NCI-H526 treated with DMSO at 0.1 percent for 48 hours (cell line): Measurements from ENCODE around the gene UTP3.
A peak's percentile ranks its signal among the peaks of the same experiment; 100 is the strongest.
"Not testable (repeated sequence)": the region's sequence is repeated elsewhere in the genome, so short reads cannot be mapped to it uniquely, and the experiment has no call there.

Experiments
- DNase-seq: peaks from one replicate; lab custom pipeline; 2025; lab: John Stamatoyannopoulos, UW

Gene UTP3, protein sequence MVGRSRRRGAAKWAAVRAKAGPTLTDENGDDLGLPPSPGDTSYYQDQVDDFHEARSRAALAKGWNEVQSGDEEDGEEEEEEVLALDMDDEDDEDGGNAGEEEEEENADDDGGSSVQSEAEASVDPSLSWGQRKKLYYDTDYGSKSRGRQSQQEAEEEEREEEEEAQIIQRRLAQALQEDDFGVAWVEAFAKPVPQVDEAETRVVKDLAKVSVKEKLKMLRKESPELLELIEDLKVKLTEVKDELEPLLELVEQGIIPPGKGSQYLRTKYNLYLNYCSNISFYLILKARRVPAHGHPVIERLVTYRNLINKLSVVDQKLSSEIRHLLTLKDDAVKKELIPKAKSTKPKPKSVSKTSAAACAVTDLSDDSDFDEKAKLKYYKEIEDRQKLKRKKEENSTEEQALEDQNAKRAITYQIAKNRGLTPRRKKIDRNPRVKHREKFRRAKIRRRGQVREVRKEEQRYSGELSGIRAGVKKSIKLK

GRCh38 chr4:70687821-70688794 lies at the start of gene UTP3:
TSS of gene UTP3 (plus strand) at chr4:70688532. CDS start at chr4:70688678, 146 bp downstream.
- peak; percentile 98 for DNase-seq

GRCh38 chr4:70640192-70640591 lies 48.1 kb upstream of the UTP3 start:
- DNase-seq = no peak

GRCh38 chr4:70650741-70651140 lies 37.6 kb upstream of the UTP3 start:
- DNase-seq = not testable (repeated sequence)

- DNase-seq = peak; percentile 51
These were observed 36.3 kb upstream of the UTP3 start for GRCh38 chr4:70651864-70652506.

DNA sequence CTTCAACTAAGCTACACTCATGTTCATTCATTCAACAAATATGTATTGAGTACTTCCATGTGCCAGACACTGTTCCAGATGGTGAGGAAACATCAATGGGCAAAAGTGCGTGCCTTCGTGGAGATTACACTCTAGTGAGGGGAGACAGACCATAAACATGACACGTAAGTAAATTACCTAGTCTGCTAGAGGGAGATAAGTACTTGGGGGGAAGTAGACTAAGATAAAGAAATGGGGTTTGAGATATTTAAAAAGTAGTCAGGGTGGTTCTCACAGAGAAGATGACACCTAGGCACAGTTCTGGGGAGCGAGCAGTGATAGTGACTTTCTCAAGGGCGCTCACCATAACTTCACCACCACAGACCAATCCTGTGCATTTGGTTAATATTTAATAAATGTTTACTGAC lies 33.7 kb upstream of the UTP3 start:
- DNase-seq = no peak

GRCh38 chr4:70657326-70657725 lies 31.0 kb upstream of the UTP3 start:
- DNase-seq = no peak

DNA sequence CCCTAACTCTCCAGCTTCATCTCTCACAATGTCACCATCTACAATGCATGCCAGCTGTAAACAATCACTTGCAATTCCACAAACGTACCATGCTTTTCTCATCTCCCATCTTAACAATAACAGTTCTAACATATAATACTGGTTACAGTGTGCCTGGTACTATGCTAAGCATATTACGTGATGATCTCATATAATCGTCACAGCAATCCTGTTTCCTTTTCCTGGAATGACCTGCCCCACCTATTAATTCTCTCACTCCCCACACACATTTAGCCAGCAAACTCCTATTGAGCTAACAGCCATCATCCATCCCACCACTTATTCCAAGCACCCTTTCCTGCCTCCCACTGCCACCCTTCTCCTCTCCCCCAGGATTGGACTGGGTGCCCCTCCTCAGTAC lies 29.9 kb upstream of the UTP3 start:
- DNase-seq = no peak

- no peak for DNase-seq
These were observed 28.2 kb upstream of the UTP3 start for GRCh38 chr4:70660106-70660505.

DNA sequence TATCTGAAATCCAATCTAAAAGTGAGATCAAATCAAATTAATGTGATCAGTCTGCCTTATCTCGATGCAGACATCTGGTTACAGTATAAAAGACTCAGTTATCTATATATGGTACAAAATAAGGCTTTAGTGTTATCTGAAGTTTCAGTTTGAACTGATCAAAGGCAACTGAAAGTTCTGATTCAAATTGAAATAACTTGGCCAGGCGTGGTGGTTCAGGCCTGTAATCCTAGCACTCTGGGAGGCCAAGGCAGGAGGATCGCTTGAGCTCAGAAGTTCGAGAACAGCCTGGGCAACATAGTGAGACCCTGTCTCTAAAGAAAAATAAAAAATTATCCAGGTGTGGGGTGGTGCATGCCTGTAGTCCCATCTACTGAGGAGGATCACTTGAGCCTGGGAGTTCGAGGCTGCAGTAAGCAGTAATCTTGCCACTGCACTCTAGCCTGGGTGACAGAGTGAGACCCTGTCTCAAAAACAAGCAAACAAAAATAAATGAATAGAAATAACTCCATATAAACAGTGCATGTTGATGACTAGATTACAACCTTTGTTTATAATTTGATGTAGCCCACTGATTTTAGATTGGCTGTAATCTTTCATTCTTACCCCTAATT lies 26.9 kb upstream of the UTP3 start:
- DNase-seq = not testable (repeated sequence)

- no peak for DNase-seq
These were observed 22.0 kb upstream of the UTP3 start, which contains the start of gene JCHAIN for GRCh38 chr4:70666369-70666768. TSS of gene JCHAIN (minus strand) at chr4:70666508. CDS start at chr4:70666490, 18 bp downstream.

GRCh38 chr4:70667740-70668535 lies 20.4 kb upstream of the UTP3 start:
- DNase-seq = no peak

- DNase-seq = no peak
These were observed 17.9 kb upstream of the UTP3 start for GRCh38 chr4:70670332-70671014.

DNA sequence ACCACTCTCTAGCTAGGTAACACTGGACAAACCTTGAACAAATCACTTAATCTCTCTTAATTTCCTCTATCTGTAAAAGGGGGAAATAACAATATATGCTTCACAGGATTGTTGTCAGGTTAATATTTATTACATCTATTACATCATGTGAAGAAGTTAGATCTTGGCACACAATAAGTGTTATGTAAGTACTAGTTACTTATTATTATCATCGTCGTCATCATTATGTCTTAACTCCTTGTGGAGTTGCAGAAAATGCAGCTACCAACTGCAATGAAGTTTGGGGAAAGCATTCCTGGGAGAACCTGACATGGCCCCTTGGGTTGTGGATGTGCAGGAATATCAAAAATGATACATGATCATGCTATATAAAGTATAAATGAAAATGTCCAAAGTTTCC lies 17.2 kb upstream of the UTP3 start:
- DNase-seq = no peak

DNA sequence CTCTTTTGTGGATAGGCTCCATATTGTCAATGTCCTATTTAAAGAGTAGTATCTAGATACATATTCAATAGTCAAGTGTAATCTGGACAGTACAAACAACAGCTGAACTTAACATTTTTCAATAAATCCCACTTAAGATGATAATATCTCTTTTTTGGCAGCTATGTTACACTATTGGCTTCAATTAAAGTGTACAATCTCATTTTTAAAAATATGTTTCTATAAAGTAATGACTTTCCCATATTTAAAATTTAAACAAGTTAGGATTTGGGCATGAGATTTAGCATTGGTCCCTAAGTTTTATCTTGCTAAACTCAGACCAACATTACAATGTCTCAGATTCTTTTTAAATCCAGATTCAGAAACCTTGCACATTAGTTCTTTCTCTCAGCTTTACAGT lies 14.1 kb upstream of the UTP3 start:
- no peak for DNase-seq

DNA sequence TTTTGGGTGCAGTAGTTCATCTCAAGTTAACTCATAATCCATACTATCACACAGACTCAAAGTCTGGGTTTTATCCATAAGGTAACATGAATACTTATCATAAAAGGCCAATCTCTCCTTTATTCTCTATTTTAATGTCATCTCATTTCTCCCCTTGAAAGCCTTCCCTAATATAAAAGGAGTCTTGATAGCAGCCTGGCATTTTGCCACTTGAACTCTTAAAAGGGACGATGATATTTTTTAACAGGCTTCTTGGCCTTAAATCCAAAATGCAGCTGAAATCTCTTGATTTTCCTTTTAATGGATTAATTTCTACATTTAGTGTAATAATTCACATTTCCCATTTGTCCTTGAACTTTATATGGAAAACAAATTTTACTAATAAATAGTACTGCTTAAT lies 13.6 kb upstream of the UTP3 start:
- DNase-seq = no peak

DNA sequence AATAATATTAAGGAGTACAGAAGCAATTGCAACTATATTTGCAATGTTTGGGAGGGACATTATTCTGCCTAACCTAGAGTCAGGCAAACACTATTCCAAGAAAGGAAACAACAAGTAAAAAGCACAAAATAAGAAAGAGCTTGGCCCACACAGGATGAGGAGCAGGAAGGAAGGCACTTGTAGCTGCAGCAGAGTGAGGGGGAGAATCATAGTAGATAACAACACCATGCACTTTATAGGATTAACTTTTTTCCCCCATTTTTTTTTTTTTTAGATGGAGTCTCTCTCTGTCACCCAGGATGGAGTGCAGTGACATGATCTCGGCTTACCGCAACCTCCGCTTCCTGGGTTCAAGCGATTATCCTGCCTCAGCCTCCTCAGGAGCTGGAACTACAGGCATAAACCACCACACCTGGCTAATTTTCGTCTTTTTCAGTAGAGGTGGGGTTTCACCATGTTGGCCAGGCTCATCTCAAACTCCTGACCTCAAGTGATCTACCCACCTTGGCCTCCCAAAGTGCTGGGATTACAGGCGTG lies 11.7 kb upstream of the UTP3 start:
- DNase-seq = no peak

DNA sequence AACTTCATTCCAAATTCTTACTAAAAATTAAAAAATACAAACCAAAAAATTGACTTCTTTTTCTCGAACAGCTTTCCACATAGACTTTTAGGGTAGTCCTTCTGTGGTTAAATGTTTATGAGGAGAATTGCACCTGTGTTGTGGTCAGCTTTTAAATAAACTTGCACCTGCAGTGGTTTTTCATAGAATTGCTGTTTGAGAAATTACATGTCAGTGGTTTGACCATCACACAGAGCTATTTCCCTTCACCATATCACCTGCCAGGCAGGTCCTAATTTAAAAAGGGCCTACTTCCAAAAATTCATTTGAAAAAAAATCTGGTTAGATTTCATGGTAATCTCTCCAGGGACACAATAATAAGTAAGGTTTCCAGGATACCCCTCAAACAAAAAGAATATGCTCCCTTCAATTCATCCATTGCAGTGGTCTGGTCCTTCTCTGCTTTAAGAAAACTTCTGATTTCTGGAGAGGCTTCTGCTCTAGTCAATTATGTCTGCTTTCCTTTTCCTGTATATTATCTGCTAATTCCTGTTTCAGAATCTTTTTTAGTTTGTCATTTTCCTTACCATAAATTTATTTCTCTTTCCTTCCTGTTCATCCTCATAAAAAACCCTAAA lies 9.8 kb upstream of the UTP3 start:
- no peak for DNase-seq

DNA sequence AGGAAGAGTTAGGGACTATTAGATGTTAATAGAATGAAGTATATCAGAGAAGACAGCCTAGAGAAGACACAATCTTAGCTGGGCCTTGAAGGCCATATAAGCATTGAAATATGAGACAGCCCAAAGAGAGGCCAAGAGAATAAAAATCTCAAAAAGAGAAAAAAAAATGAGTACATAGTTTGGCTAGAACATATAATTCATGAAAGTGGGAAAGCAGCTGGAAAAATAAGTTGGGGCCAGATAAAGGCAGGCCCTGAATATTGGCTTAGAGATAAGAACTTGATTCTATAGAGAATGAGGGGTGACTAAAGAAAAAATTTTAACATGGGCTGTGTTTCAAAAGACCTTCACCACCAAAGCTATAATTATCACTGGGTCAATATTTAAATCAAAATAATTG lies 7.4 kb upstream of the UTP3 start:
- no peak for DNase-seq

DNA sequence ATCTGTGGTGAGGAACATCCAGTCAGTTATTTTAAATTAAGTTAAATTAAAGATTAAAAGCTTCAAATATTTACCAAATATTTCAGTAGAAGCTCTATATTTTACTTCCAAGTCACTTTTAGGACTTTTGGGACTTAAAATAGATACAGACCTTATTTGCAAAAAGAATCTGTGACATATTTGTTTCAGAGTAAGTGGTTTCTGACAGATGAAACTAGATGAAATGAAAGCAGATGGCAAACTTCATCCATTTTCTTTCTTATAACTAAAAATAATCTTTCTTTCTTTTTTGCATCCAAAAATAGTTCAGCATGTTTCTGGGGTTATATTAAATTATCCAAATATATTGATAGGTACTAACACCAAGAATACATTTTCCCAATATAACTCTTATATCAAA lies 6.6 kb upstream of the UTP3 start:
- DNase-seq = no peak

DNA sequence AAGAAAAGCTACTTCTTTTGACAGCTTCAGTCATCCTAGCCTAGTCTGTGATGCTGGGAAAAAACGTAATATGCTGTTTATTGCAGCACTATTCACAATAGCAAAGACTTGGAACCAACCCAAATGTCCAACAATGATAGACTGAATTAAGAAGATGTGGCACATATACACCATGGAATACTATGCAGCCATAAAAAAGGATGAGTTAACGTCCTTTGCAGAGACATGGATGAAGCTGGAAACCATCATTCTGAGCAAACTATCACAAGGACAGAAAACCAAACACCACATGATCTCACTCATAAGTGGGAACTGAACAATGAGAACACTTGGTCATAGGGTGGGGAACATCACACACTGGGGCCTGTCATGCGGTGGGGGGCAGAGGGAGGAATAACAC lies 6.2 kb upstream of the UTP3 start:
- not testable (repeated sequence) for DNase-seq
